Measurements from ENCODE around the gene COA8. TPM values are rescaled to one million over a fixed set of nuclear protein-coding genes. Genes with fewer than 3 reads are reported as not detected.
"Not testable (repeated sequence)": the region's sequence is repeated elsewhere in the genome, so short reads cannot be mapped to it uniquely, and the experiment has no call there.

COA8 gene
- total RNA-seq, 2 donors from 2014 or later, result 8.0 to 17.6 TPM

- Histone ChIP-seq H3K4me3 (no peak overlapping the region), H3K36me3 (no peaks in the 10 kb centered on the region), H3K9me3 (no peaks in the 10 kb centered on the region), H3K27ac (no peak overlapping the region), H3K27me3 (replicated peaks; ENCODE audit: insufficient read depth) (no peaks in the 10 kb centered on the region), H3K4me1 (ENCODE audit: control insufficient read depth in 1 of 2, low read depth in 2 of 2) (peaks cover 12 to 49% of the 10 kb centered on the region in 2 donors)
- DNase-seq (ENCODE audit: low spot score) (no peak), ATAC-seq (ENCODE audit: insufficient number of reproducible peaks, low FRiP score, low read depth) (no peak)
- TF ChIP-seq CTCF (IDR thresholded peaks at IDR 0.05), result no peak
Measured at GRCh38 chr14:103523575-103523954, 39.2 kb upstream of the COA8 start.

- Histone ChIP-seq H3K4me1 (ENCODE audit: control insufficient read depth in 1 of 2, low read depth in 2 of 2) (peaks cover 8 to 44% of the 10 kb centered on the region in 2 donors), H3K27ac (no peak overlapping the region), H3K27me3 (replicated peaks; ENCODE audit: insufficient read depth) (no peaks in the 10 kb centered on the region), H3K36me3 (no peaks in the 10 kb centered on the region), H3K9me3 (no peaks in the 10 kb centered on the region), H3K4me3 (no peak overlapping the region)
- DNase-seq (ENCODE audit: low spot score) (no peak), ATAC-seq (ENCODE audit: insufficient number of reproducible peaks, low FRiP score, low read depth) (no peak)
- TF ChIP-seq CTCF (IDR thresholded peaks at IDR 0.05), result no peak
Measured at GRCh38 chr14:103524002-103524935, 38.5 kb upstream of the COA8 start.

- H3K27me3 ChIP-seq (replicated peaks; ENCODE audit: insufficient read depth); H3K36me3 ChIP-seq; H3K27ac ChIP-seq; H3K4me3 ChIP-seq; DNase-seq (ENCODE audit: low spot score); H3K9me3 ChIP-seq; ATAC-seq (ENCODE audit: insufficient number of reproducible peaks, low FRiP score, low read depth): not testable (repeated sequence)
- peaks cover 19 to 43% of the 10 kb centered on the region in 2 donors for H3K4me1 ChIP-seq (ENCODE audit: control insufficient read depth in 1 of 2, low read depth in 2 of 2)
Measured at GRCh38 chr14:103525430-103526246, 37.1 kb upstream of the COA8 start.

GRCh38 chr14:103526247-103526913, 36.4 kb upstream of the COA8 start:
- no peaks in the 10 kb centered on the region for H3K36me3 ChIP-seq
- no peak overlapping the region for H3K4me3 ChIP-seq
- DNase-seq (ENCODE audit: low spot score) (no peak), ATAC-seq (ENCODE audit: insufficient number of reproducible peaks, low FRiP score, low read depth) (no peak)
- H3K27ac ChIP-seq, result no peak overlapping the region
- TF ChIP-seq CTCF (IDR thresholded peaks at IDR 0.05), result no peak
- H3K4me1 ChIP-seq (ENCODE audit: control insufficient read depth in 1 of 2, low read depth in 2 of 2), result peaks cover 19 to 41% of the 10 kb centered on the region in 2 donors
- no peaks in the 10 kb centered on the region for H3K9me3 ChIP-seq
- no peaks in the 10 kb centered on the region for H3K27me3 ChIP-seq (replicated peaks; ENCODE audit: insufficient read depth)

GRCh38 chr14:103526914-103527248, 35.9 kb upstream of the COA8 start:
- H3K9me3 ChIP-seq, result no peaks in the 10 kb centered on the region
- H3K27me3 ChIP-seq (replicated peaks; ENCODE audit: insufficient read depth), result no peaks in the 10 kb centered on the region
- H3K4me1 ChIP-seq (ENCODE audit: control insufficient read depth in 1 of 2, low read depth in 2 of 2), result peaks cover 19 to 41% of the 10 kb centered on the region in 2 donors
- DNase-seq (ENCODE audit: low spot score) (no peak), ATAC-seq (ENCODE audit: insufficient number of reproducible peaks, low FRiP score, low read depth) (no peak)
- no peaks in the 10 kb centered on the region for H3K36me3 ChIP-seq
- no peak overlapping the region for H3K4me3 ChIP-seq
- no peak for TF ChIP-seq CTCF (IDR thresholded peaks at IDR 0.05)
- no peak overlapping the region for H3K27ac ChIP-seq

Data from thoracic aorta (tissue), 2 donors.